ENCODE results near the gene RNF115. TPM values are rescaled to one million over a fixed set of nuclear protein-coding genes. Genes with fewer than 3 reads are reported as not detected.

Gene RNF115
- total and polyA plus RNA-seq, 7 experiments from 2014 or later, result 3.7 to 17.3 (median 14.7) TPM

DNA sequence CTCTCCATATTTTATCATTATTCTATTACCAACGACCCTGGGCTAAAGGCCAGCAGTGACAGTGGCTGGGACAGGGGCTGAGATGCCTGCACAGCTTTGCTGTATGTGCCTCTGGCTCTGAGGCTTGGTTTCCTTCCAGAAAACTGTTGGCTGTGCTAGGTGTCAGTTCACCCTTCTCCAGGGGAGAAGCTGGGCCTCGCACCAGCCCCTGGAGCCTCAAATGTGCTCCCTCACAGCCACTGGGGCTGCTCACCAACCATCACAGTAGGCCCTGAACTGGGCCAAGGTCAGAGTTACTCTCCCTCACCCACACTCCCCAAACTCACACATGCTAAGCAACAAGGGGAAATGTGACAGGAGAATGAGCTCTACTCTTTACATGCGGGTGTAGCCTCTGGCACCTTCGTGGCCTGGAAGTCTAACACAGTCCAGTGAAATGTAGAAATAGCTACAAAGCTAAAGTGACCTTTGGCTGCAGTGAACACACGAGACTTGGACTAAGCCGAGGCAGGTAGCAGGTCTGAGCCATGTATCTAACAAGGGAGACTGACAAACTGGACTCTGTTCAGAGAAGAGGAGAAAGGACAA, 109.3 kb downstream of the RNF115 start:
- Histone ChIP-seq H3K36me3 (ENCODE audit: control insufficient read depth in 2 of 3, insufficient read depth in 3 of 3, low read length in 3 of 3) (no peaks in the 10 kb centered on the region), H3K27ac (ENCODE audit: low read depth, low read length) (no peak overlapping the region), H3K4me1 (ENCODE audit: control insufficient read depth in 2 of 2, insufficient read depth in 2 of 2, low read length in 2 of 2) (peaks cover 0 to 11% of the 10 kb centered on the region in 2 donors), H3K4me3 (ENCODE audit: low read length) (no peak overlapping the region), H3K9me3 (ENCODE audit: control insufficient read depth in 2 of 3, low read length in 3 of 3) (no peaks in the 10 kb centered on the region), H3K27me3 (ENCODE audit: control insufficient read depth in 2 of 2, insufficient read depth in 2 of 2, low read length in 2 of 2) (no peaks in the 10 kb centered on the region)
- no peak for DNase-seq
- Mint-ChIP-seq H3K27me3 (peaks cover 0 to 11% (median 6%) of the 10 kb centered on the region in 5 donors), H3K27ac (no peak overlapping the region), H3K9me3 (no peaks in the 10 kb centered on the region), H3K36me3 (no peaks in the 10 kb centered on the region), H3K4me3 (no peak overlapping the region), H3K4me1 (peaks cover 0 to 24% (median 0%) of the 10 kb centered on the region in 7 donors)
- ATAC-seq, result no peak
- ChIA-PET CTCF (no interaction called here), POLR2A (no interaction called here)
- intact Hi-C loops (cut with micrococcal nuclease), result no loop called here

DNA sequence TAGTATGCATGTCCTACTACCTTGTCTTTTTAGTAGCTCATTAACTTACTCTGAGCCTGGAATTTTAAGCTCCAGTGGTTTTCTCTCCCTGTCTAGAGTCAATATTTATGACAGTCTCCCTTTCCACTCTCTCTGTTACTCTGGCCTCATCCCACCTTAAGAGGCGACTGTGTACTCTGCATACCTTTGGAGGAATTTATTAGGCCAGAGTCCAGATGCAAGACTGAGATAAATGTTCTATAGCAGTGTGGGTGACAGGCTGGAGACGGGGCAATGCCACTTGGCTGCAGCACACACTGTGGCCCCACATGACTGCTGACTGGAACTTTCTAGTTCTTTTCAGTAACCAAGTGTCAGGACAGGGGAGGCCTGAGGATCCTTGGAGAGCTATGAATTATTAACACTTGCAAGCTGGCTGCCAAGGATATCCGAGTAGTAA, 112.7 kb downstream of the RNF115 start:
- CTCF ChIA-PET, result interaction anchor here (0.7 kb wide), 1 partner anchor 9 kb away, joined by 3 read pairs; no protein-coding TSS in a partner anchor
- Histone ChIP-seq H3K36me3 (ENCODE audit: control insufficient read depth in 2 of 3, insufficient read depth in 3 of 3, low read length in 3 of 3) (no peaks in the 10 kb centered on the region), H3K27ac (ENCODE audit: low read depth, low read length) (no peak overlapping the region), H3K9me3 (ENCODE audit: control insufficient read depth in 2 of 3, low read length in 3 of 3) (no peaks in the 10 kb centered on the region), H3K27me3 (ENCODE audit: control insufficient read depth in 2 of 2, insufficient read depth in 2 of 2, low read length in 2 of 2) (no peaks in the 10 kb centered on the region), H3K4me1 (ENCODE audit: control insufficient read depth in 2 of 2, insufficient read depth in 2 of 2, low read length in 2 of 2) (peaks cover 0 to 2% of the 10 kb centered on the region in 2 donors), H3K4me3 (ENCODE audit: low read length) (no peak overlapping the region)
- POLR2A ChIA-PET, result no interaction called here
- H3K4me3 Mint-ChIP-seq, result no peak overlapping the region
- no peaks in the 10 kb centered on the region for H3K9me3 Mint-ChIP-seq
- no peak for ATAC-seq
- intact Hi-C loops (cut with micrococcal nuclease), result no loop called here
- H3K36me3 Mint-ChIP-seq, result no peaks in the 10 kb centered on the region
- no peak overlapping the region for H3K27ac Mint-ChIP-seq
- DNase-seq, result no peak
- H3K4me1 Mint-ChIP-seq, result peaks cover 0 to 13% (median 0%) of the 10 kb centered on the region in 7 donors
- H3K27me3 Mint-ChIP-seq, result peaks cover 0 to 9% (median 0%) of the 10 kb centered on the region in 5 donors

DNA sequence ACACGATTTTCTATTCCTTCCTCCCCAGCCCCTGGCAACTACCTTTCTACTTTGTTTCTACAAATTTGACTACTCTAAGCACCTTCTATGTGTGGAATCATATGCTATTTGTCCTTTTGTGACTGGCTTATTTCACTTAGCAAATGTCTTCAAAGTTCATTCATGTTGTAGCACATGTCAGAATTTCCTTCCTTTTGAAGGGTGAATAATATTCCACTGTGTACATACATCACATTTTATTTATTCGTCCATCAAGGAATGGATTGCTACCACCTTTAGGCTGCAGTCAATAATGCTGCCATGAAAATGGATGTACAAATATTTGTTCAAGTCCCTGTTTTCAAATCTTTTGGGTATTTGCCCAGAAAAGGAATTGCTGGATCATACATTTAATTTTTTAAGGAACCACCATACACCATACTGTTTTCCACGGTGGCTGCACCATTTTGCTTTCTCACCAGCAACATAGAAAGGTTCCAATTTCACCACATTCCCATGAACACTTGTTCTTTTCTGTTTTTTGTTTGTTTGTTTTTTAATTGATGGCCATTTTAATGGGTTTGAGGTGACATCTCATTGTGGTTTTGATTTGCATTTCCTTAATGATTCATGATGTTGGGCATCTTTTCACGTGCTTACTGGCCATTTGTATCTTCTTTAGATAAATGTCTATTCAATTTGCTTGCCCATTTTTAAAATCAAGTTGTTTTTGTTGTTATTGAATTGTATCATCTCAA, 113.4 kb downstream of the RNF115 start:
- H3K4me3 ChIP-seq (ENCODE audit: low read length), result no peak overlapping the region
- ChIA-PET CTCF (no interaction called here), POLR2A (no interaction called here)
- H3K4me1 ChIP-seq (ENCODE audit: control insufficient read depth in 2 of 2, insufficient read depth in 2 of 2, low read length in 2 of 2), result no peaks in the 10 kb centered on the region
- intact Hi-C loops (cut with micrococcal nuclease), result no loop called here
- no peaks in the 10 kb centered on the region for H3K36me3 Mint-ChIP-seq
- H3K27me3 Mint-ChIP-seq, result peaks cover 0 to 11% (median 0%) of the 10 kb centered on the region in 5 donors
- no peak for ATAC-seq
- H3K4me1 Mint-ChIP-seq, result peaks cover 0 to 10% (median 0%) of the 10 kb centered on the region in 7 donors
- no peaks in the 10 kb centered on the region for H3K9me3 ChIP-seq (ENCODE audit: control insufficient read depth in 2 of 3, low read length in 3 of 3)
- no peaks in the 10 kb centered on the region for H3K27me3 ChIP-seq (ENCODE audit: control insufficient read depth in 2 of 2, insufficient read depth in 2 of 2, low read length in 2 of 2)
- no peak overlapping the region for H3K27ac ChIP-seq (ENCODE audit: low read depth, low read length)
- H3K4me3 Mint-ChIP-seq, result no peak overlapping the region
- no peak overlapping the region for H3K27ac Mint-ChIP-seq
- no peak for DNase-seq
- no peaks in the 10 kb centered on the region for H3K36me3 ChIP-seq (ENCODE audit: control insufficient read depth in 2 of 3, insufficient read depth in 3 of 3, low read length in 3 of 3)
- H3K9me3 Mint-ChIP-seq, result no peaks in the 10 kb centered on the region

DNA sequence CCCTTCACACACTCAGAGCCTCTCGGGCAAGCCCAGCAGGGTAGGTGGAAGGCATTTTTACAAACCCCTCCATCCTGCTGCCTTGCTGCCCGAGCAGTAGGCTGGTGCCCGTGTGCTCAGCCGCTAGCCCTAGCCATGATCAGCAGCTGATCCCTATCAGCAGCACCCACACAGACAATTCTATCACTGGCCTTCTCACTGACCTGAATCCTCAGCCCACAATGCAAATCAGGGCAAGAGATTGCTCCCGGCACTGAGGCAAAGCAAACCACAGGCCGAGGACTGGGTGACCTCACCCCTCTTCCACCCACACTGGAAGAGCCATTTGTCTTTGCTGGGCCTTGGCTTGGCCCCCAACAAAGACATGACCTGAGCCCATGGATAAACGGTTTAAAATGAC, 115.8 kb downstream of the RNF115 start:
- Mint-ChIP-seq H3K27me3 (peaks cover 0 to 20% (median 0%) of the 10 kb centered on the region in 5 donors), H3K27ac (no peak overlapping the region), H3K36me3 (no peaks in the 10 kb centered on the region), H3K9me3 (no peaks in the 10 kb centered on the region), H3K4me3 (no peak overlapping the region), H3K4me1 (peaks cover 0 to 5% (median 0%) of the 10 kb centered on the region in 7 donors)
- Histone ChIP-seq H3K36me3 (ENCODE audit: control insufficient read depth in 2 of 3, insufficient read depth in 3 of 3, low read length in 3 of 3) (no peaks in the 10 kb centered on the region), H3K27me3 (ENCODE audit: control insufficient read depth in 2 of 2, insufficient read depth in 2 of 2, low read length in 2 of 2) (no peaks in the 10 kb centered on the region), H3K9me3 (ENCODE audit: control insufficient read depth in 2 of 3, low read length in 3 of 3) (no peaks in the 10 kb centered on the region), H3K4me3 (ENCODE audit: low read length) (no peak overlapping the region), H3K4me1 (ENCODE audit: control insufficient read depth in 2 of 2, insufficient read depth in 2 of 2, low read length in 2 of 2) (no peaks in the 10 kb centered on the region), H3K27ac (ENCODE audit: low read depth, low read length) (no peak overlapping the region)
- ATAC-seq (no peak), DNase-seq (no peak)
- POLR2A ChIA-PET, result no interaction called here
- intact Hi-C loops (cut with micrococcal nuclease), result no loop called here
- CTCF ChIA-PET, result no interaction called here

DNA sequence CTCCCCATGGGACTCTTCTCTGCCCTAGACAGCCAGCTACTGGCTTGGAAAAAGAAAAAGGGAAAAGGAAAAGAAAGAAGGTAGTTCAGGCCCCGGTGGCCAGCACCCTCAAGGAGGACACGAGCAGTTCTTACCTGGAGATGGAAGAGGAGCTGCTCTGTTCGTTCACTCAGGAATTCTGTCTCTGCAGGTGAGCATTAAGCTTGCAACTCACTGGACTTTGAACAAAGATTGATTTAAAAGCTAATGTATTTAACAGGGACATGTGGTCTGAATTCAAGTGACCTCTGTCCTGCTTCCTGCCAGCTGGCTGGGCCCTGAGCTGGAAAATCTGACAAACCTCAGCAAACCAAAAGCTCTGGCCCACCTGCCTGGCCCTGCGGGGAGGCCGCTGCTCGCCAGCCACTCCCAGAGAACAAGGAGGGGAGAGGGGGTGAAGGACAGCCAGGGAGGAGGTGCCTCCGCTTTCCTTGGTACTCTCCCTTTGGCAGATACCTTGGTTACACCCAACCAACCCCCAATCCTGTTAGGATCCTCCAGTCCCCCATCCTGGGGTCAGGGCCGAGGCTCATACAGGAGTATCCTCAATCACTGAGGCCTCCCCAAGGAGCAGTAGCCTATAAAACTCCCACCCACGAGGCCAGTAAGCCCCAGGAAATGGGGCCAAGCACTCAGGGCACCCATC, 116.6 kb downstream of the RNF115 start, which contains the start of gene PDZK1:
TSS of gene PDZK1 (minus strand) at position 186 of the 685 bp plus-strand sequence. CDS start 19,347 bp downstream, outside the sequence.
- ChIA-PET CTCF (no interaction called here), POLR2A (no interaction called here)
- Mint-ChIP-seq H3K4me1 (peaks cover 0 to 5% (median 0%) of the 10 kb centered on the region in 7 donors), H3K9me3 (no peaks in the 10 kb centered on the region), H3K27me3 (peaks cover 0 to 20% (median 0%) of the 10 kb centered on the region in 5 donors), H3K4me3 (no peak within 1 kb of the TSS), H3K27ac (no peak within 1 kb of the TSS), H3K36me3 (no peaks in the 10 kb centered on the region)
- H3K27ac ChIP-seq (ENCODE audit: low read depth, low read length), result no peak within 1 kb of the TSS
- H3K4me1 ChIP-seq (ENCODE audit: control insufficient read depth in 2 of 2, insufficient read depth in 2 of 2, low read length in 2 of 2), result no peaks in the 10 kb centered on the region
- no peaks in the 10 kb centered on the region for H3K36me3 ChIP-seq (ENCODE audit: control insufficient read depth in 2 of 3, insufficient read depth in 3 of 3, low read length in 3 of 3)
- DNase-seq (no peak), ATAC-seq (no peak)
- intact Hi-C loops (cut with micrococcal nuclease), result no loop called here
- no peaks in the 10 kb centered on the region for H3K27me3 ChIP-seq (ENCODE audit: control insufficient read depth in 2 of 2, insufficient read depth in 2 of 2, low read length in 2 of 2)
- H3K4me3 ChIP-seq (ENCODE audit: low read length), result no peak within 1 kb of the TSS
- H3K9me3 ChIP-seq (ENCODE audit: control insufficient read depth in 2 of 3, low read length in 3 of 3), result no peaks in the 10 kb centered on the region

DNA sequence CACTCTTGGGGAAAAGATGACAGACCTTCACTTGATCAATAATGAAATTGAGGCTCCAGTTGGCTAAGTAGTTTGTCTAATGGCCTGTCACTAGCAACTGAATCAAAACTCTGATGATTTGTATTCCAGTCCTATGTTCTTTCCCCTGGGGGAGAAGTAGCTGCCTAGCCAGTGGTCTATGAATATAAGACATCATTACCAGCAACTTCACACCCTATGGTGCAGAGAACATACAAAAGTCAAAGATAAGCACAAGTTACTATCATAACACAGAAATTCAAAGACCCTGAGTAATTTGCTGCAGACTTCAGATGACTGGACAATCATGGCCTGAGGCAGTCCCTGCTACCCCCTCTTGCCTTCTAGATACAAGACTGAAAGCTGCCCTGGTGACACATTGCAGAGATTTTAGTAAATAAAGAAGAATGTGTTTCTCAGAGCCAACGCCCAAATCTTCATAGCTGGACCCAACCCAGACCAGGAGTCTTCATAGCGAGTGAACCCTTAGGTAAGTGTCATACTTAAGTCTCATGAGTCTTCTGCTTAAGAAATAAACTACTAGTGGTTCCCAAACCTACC, 117.7 kb downstream of the RNF115 start:
- Histone ChIP-seq H3K27me3 (ENCODE audit: control insufficient read depth in 2 of 2, insufficient read depth in 2 of 2, low read length in 2 of 2) (no peaks in the 10 kb centered on the region), H3K27ac (ENCODE audit: low read depth, low read length) (no peak overlapping the region), H3K4me3 (ENCODE audit: low read length) (no peak overlapping the region), H3K36me3 (ENCODE audit: control insufficient read depth in 2 of 3, insufficient read depth in 3 of 3, low read length in 3 of 3) (no peaks in the 10 kb centered on the region), H3K4me1 (ENCODE audit: control insufficient read depth in 2 of 2, insufficient read depth in 2 of 2, low read length in 2 of 2) (no peaks in the 10 kb centered on the region), H3K9me3 (ENCODE audit: control insufficient read depth in 2 of 3, low read length in 3 of 3) (no peaks in the 10 kb centered on the region)
- POLR2A ChIA-PET, result no interaction called here
- Mint-ChIP-seq H3K4me1 (peaks cover 0 to 5% (median 0%) of the 10 kb centered on the region in 7 donors), H3K27me3 (peaks cover 0 to 25% (median 0%) of the 10 kb centered on the region in 5 donors), H3K4me3 (no peak overlapping the region), H3K9me3 (no peaks in the 10 kb centered on the region), H3K36me3 (no peaks in the 10 kb centered on the region), H3K27ac (no peak overlapping the region)
- no peak for ATAC-seq
- intact Hi-C loops (cut with micrococcal nuclease), result no loop called here
- CTCF ChIA-PET, result no interaction called here
- no peak for DNase-seq
